Measurements from ENCODE around the gene CLIC3.

CLIC3 gene

GRCh38 chr9:136997830-136998234 lies 1.5 kb upstream of the CLIC3 start:
- DNase-seq = no peak

GRCh38 chr9:136997371-136997770 lies 1.0 kb upstream of the CLIC3 start:
- DNase-seq = no peak

- DNase-seq = no peak
These were observed 526 bp downstream of the CLIC3 start for GRCh38 chr9:136995772-136996311.

- no peak for DNase-seq
These were observed 1.0 kb downstream of the CLIC3 start for GRCh38 chr9:136995362-136995761.

DNA sequence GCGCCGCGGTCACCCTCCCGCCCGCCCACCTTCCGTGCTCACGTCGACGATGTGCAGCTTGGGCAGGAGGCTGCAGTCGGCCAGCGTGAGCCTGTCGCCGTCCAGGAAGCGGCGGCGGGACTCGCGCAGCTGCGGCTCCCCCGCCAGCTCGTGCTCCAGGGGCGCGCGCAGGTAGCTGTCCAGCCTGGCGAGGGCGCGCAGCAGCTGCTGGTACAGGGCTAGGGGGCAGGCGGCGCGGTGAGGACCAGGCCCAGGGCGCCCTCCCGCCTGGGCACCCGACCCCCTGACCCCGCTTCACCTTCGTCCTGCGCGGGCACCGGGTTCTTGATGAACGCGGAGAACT lies 1.5 kb downstream of the CLIC3 start:
- no peak for DNase-seq

DNA sequence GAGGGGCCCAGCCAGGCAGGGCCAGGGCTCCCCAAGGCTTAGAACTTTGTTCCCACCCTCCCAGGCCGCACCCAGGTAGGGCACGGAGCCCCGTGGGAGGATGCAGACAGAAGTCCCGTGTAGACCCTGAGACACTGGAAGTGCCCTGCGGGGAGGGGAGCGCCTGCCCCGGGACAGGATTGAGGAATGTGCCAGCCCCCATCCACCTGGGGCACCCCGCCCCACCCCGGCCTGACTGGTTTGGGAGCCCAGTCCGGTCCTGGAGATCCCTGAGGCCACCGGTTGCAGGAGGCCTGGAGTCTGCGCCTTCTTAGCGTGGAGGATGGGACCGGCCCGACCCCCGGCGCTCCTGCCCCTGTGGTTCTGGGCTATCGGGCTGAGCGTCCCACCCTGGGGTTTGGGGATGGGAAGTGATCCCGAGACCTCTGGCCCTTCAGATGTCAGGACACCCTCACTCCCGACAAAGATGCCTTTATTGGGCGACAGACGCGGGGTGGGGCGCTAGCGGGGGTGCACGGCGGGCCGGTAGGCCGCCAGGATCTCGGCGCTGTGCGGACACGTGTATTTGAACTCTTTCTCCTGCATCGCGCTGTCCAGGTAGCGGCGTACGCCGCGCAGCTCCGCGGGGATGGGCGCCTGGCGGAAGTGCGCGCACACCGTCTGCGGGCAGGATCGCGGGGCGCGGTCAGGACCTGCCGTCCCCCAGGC lies 2.0 kb downstream of the CLIC3 start:
- no peak for DNase-seq

GRCh38 chr9:136992819-136993369 lies 3.5 kb downstream of the CLIC3 start:
- DNase-seq = no peak

GRCh38 chr9:136991993-136992818 lies 4.2 kb downstream of the CLIC3 start, which contains the start of gene PAXX:
PAXX (plus strand) TSS chr9:136992422; CDS start chr9:136992444, 22 bp downstream.
- peak; percentile 92 for DNase-seq

GRCh38 chr9:136990242-136990911 lies 6.0 kb downstream of the CLIC3 start:
- no peak for DNase-seq

GRCh38 chr9:136988872-136989271 lies 7.5 kb downstream of the CLIC3 start:
- no peak for DNase-seq

DNA sequence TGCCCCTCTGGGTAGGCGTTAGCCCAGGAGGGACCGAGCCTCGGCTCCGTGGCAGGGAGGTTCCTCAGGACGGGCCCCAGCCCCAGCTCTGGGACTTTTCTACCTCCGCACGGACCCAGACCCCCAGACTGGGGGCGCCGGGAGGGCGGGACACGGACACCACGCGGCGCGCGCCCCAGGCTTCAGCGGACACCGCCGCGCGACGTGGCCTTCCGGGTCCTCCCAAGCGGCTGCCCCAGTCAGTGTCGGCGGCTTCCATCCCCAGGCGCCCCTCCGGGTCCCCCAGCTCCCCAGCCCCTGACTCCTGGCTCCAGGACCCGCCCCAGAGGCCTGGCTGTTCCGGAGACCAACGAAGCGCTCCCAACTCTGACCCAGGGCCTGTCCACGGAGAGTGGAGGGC lies 10.5 kb downstream of the CLIC3 start:
- no peak for DNase-seq

DNA sequence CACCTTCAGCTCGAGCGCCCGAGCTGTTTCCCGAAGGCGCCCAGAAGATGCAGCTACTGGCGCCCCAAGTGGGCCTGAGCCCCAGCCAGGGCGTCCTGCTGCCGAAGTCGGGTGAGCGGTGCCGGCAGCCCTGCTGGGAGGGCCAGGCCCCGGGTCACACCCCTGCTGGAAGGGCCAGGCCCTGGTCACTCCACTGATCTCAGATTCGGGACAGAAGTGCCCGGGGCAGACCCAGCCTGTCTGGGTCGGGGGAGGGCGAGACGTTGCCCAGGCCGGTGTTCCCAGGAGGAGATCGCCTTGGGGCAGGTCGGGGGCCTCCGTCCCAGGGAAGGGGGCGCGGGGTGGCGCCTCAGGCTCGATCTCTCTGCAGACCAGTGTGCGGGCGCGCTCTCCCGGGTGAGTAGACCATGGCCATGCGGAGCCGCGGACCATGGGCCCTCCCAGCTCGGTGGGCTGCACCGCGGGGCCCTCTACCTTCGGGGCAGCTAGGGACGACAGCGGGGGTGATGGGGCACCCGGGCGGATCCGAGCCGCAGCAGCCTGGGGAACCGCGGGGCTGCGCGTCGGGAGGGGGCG lies 11.3 kb downstream of the CLIC3 start:
- DNase-seq = no peak

DNA sequence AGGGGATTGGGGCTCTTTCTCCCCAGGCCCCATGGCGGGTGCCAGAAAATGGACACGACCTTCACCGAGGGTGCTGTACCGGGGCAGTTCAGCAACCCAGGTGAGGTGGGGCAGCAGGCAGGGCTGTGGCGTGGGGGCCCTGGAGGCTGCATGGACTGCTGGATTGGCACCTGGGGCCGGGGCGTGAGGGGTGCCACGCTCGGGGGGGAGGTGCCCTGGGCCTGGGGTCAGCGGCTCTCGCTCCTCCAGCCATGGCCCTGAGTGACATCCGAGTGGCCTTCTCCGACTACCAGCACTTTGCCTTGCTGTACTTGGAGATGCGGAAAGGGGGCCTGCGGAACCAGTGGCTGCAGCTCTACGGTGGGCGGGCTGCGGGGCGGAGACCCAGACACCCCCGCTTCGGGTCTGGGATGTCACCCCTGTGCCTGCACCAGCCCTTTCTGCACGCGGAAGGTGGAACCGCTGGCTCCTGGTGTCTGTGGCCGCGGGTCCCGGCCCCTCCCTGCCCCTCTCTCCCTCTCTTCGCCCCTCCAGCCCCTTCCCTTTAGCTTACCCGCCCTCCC lies 11.8 kb downstream of the CLIC3 start:
- no peak for DNase-seq

DNA sequence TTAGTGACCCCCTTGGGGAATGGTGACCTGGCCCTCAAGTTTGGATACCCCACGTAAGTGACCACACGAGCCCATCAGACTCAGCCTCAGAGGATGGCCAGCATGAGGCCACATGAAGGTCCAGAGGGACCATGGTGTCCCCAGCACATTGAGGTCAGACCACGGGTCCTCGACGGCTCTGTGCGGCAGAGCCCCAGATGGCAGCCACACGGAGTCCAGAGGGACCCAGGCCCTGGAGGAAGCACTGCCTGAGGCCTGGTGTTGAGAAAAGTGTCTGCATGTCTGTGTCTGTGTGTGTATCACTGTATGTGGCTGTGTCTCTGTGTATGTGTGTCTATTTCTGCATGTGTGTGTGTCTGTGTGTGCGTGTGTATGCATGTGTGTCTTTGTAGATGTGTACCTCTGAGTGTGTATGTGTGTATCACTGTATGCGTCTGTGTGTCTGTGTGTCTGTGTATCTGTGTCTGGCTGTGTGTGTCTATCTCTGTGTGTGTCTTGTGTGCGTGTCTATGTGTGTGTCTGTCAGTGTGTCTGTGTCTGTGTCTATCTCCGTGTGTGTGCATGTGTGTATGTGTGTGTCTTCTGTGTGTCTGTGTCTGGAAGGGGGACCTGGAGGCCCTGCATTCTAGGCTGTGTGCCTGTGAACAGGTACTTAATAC lies 12.6 kb downstream of the CLIC3 start:
- DNase-seq = no peak

DNA sequence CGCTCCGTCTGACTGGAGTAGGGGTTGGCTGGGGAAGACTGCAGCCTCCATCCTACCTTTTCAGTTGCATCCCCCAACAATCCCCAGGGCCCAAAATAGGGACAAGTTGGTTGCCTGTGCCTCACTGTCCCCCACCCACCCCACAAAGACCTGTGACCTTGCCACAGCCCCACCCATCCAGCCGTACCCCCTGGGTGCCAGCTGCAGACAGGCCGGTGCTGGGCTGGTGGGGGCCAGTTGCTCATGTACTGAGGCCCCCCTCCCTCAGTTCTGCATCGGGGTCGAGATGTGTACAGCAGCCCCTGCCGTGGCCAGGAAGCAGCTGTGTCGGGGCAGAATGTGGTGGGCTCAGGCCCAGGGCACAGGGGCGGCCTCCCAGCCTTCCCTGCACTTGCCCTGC lies 13.2 kb downstream of the CLIC3 start:
- DNase-seq = no peak

- no peak for DNase-seq
These were observed 13.9 kb downstream of the CLIC3 start, which contains the start of gene LCNL1 for GRCh38 chr9:136982232-136983051. LCNL1 (plus strand) TSS chr9:136982993; CDS start chr9:136983587, 594 bp downstream.

GRCh38 chr9:136981588-136982231 lies 14.7 kb downstream of the CLIC3 start:
- DNase-seq = no peak

GRCh38 chr9:136980669-136981478 lies 15.5 kb downstream of the CLIC3 start:
- no peak for DNase-seq

Measured in HCEC 1CT (cell line).